Activated naive CD4-positive, alpha-beta T cell treated with anti-CD3 and anti-CD28 coated beads, Interleukin-2, amount 50 U/mL, for 16 hours (primary cell): ENCODE data around the gene KCNH5.

ENCODE experiments used
- DNase-seq: peaks from one replicate; pipeline ENCODE4 v3.0.0-alpha.2; 2020

The KCNH5 gene

DNA sequence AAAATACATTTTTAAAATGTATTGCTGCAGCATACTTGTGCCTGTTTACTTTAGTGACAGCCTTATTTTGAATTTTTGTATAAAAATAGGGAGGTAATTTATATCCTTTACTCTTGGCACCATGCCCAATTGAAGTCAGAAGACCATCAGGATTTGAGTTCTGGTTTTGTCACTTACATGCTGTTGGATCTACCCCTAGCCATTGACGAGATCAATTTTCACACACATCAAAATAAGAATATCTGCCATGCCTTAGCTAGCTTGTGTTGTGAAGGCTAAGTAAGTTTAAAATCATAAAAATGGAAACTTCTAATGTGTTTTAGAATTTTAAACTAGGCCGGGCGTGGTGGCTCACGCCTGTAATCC is 381.8 kb downstream of the KCNH5 start:
- DNase-seq = no peak

DNA sequence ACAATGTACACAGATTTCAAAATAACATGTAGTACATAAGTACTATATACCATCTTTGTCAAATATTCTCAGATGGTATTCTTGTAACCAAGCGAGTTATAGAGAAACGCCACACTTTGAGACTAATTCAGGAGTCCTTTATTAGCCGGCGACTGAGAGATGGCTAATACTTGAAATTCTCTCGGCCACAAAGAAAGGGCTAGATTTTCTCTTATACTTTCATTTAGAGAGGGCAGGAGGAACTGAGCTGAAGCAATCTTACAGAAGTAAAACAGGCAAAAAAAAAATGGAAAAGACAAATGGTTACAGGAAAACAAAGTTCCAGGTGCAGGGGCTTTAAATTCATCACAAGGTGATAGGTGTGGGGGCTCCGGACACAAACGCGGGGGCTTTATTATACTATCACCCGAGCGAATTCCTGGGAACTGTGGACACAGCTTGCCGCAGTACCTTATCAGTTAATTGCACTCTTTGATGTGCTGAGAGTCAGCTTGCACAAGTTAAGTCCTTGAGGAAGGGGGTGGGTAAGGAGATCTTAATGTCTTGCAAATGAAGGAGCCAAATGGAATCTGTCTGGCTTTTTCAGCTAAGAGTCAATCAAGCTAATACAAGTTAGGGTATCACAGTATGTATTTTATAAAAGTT is 382.3 kb downstream of the KCNH5 start:
- no peak for DNase-seq

- no peak for DNase-seq
Observed at GRCh38 chr14:62661818-62662217, 383.4 kb downstream of the KCNH5 start.

GRCh38 chr14:62658631-62659030 is 386.6 kb downstream of the KCNH5 start:
- DNase-seq = no peak

GRCh38 chr14:62657376-62657775 is 387.9 kb downstream of the KCNH5 start:
- no peak for DNase-seq

DNA sequence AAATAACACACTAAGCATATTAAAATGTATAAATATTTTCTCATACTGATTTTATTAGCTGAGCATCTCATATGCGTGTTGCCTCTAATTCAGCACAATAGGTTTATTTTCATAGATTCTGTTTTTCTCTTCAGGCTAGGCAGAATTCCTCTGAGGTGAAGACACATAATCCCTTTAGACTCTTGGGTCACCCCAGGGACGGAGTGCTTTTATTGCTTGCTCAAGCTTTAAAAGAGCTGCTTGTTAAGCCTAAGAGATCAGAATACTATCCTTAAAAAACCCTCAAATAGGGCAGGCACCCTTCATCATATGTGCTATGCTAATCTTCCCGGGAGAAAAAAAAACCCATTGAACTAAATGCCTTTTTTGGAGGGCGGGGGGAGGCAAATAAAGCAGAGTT is 390.1 kb downstream of the KCNH5 start:
- DNase-seq = no peak

DNA sequence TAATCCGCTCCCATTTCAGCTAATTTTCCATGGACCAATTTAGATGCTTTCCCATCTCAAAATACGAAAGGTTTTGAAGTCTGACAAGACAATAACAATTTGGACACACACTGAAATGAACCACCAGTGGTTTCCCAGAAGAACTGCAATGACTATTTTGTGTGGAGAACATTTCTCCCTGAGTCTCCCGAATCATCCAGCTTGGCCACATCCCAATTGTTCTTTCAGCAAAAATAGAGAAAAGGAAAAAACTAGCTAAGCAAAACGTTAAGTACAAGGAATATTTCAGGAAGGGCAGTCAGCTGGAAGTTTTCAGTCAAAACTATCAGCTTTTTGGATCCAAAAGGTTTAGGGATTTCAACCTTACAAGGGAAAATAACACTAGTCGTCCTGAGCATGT is 390.6 kb downstream of the KCNH5 start:
- no peak for DNase-seq
